ENCODE results near the gene B3GNT7. TPM values are rescaled to one million over a fixed set of nuclear protein-coding genes. Genes with fewer than 3 reads are reported as not detected.
A peak's percentile ranks its signal among the peaks of the same experiment; 100 is the strongest.
"Not testable (repeated sequence)": the region's sequence is repeated elsewhere in the genome, so short reads cannot be mapped to it uniquely, and the experiment has no call there.

B3GNT7 gene
- total RNA-seq, 1 donor from 2014 or later = 5.6 TPM

- peak overlapping the region; percentile 83 for H3K27ac Mint-ChIP-seq
- no peak overlapping the region for H3K4me3 Mint-ChIP-seq
- no peaks in the 10 kb centered on the region for H3K9me3 Mint-ChIP-seq
- peaks cover 14% of the 10 kb centered on the region for H3K27me3 Mint-ChIP-seq (ENCODE audit: low read depth)
- peaks cover 4% of the 10 kb centered on the region for H3K36me3 Mint-ChIP-seq
- peaks cover 34% of the 10 kb centered on the region for H3K4me1 Mint-ChIP-seq
- TF ChIP-seq CTCF (IDR thresholded peaks at IDR 0.05; ENCODE audit: unreplicated experiment) = no peak
- DNase-seq (ENCODE audit: low spot score in 2 of 2, unreplicated experiment in 2 of 2) = no peak
Measured at GRCh38 chr2:231373184-231373583, 22.3 kb upstream of the B3GNT7 start.

DNA sequence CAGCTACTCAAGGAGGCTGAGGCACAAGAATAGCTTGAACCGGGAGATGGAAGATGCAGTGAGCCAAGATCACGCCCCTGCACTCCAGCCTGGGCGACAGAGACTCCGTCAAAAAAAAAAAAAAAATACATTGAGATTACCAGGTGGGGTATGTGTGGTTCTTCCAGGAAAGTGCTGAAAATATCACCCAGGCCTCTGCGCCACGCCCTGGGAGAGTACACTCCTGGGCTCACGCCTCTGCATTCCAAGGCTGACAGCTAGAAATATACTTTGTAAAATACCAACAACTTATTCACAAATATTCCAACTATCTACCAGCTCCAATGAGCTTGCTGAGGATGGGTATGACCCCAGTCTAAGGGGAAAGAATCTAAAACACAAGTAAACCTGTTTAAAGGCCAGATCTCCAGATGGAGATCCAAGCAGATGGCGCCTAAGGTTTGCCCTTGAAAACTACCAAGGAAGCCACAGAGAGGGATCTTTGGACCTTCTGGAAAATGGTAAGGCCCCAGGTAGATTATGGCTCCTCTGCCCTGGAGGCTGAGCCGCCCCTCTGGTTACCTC is 21.6 kb upstream of the B3GNT7 start:
- no peak for TF ChIP-seq CTCF (IDR thresholded peaks at IDR 0.05; ENCODE audit: unreplicated experiment)
- Mint-ChIP-seq H3K4me1 (peaks cover 34% of the 10 kb centered on the region), H3K4me3 (no peak overlapping the region), H3K36me3 (peaks cover 4% of the 10 kb centered on the region), H3K27ac (peak overlapping the region; percentile 83), H3K27me3 (ENCODE audit: low read depth) (peaks cover 16% of the 10 kb centered on the region), H3K9me3 (no peaks in the 10 kb centered on the region)
- no peak for DNase-seq (ENCODE audit: low spot score in 2 of 2, unreplicated experiment in 2 of 2)

DNA sequence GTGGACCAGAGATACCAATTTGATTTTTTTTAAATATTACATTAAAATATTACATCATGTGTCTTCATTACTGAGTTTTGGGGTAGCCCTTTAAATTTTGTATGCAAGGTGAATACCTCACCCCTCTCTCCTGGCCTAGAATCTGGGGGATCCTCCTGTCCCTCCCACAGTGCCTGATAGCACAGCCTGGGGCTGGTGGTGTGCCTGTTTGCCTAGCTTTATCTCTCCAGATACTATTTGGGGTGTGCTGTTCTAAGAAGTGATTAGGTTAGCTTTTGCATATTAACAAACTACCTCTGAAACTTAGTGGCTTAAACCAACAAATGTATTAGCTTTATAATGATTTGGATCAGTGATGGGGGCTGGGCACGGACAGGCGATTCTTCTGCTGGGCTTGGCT is 20.7 kb upstream of the B3GNT7 start:
- Mint-ChIP-seq H3K4me1 (peaks cover 34% of the 10 kb centered on the region), H3K4me3 (no peak overlapping the region), H3K27me3 (ENCODE audit: low read depth) (peaks cover 16% of the 10 kb centered on the region), H3K27ac (no peak overlapping the region), H3K36me3 (peaks cover 4% of the 10 kb centered on the region), H3K9me3 (no peaks in the 10 kb centered on the region)
- DNase-seq (ENCODE audit: low spot score in 2 of 2, unreplicated experiment in 2 of 2) = no peak
- TF ChIP-seq CTCF (IDR thresholded peaks at IDR 0.05; ENCODE audit: unreplicated experiment) = no peak

GRCh38 chr2:231375994-231376615 is 19.4 kb upstream of the B3GNT7 start:
- not testable (repeated sequence) for DNase-seq (ENCODE audit: low spot score in 2 of 2, unreplicated experiment in 2 of 2); H3K4me3 Mint-ChIP-seq; H3K27ac Mint-ChIP-seq; H3K36me3 Mint-ChIP-seq; H3K9me3 Mint-ChIP-seq
- H3K4me1 Mint-ChIP-seq = peaks cover 34% of the 10 kb centered on the region
- H3K27me3 Mint-ChIP-seq (ENCODE audit: low read depth) = peaks cover 16% of the 10 kb centered on the region

GRCh38 chr2:231376857-231377256 is 18.7 kb upstream of the B3GNT7 start:
- Mint-ChIP-seq H3K4me1 (peaks cover 34% of the 10 kb centered on the region), H3K36me3 (peaks cover 2% of the 10 kb centered on the region)
- TF ChIP-seq CTCF (IDR thresholded peaks at IDR 0.05; ENCODE audit: unreplicated experiment) = no peak

GRCh38 chr2:231378026-231378722 is 17.3 kb upstream of the B3GNT7 start:
- no peak for TF ChIP-seq CTCF (IDR thresholded peaks at IDR 0.05; ENCODE audit: unreplicated experiment)
- Mint-ChIP-seq H3K9me3 (no peaks in the 10 kb centered on the region), H3K27me3 (ENCODE audit: low read depth) (peaks cover 16% of the 10 kb centered on the region), H3K27ac (no peak overlapping the region), H3K36me3 (no peaks in the 10 kb centered on the region), H3K4me3 (no peak overlapping the region), H3K4me1 (peaks cover 28% of the 10 kb centered on the region)
- DNase-seq (ENCODE audit: low spot score in 2 of 2, unreplicated experiment in 2 of 2) = no peak

More at GRCh38 chr2:231376857-231377256, 18.7 kb upstream of the B3GNT7 start:
- DNase-seq (ENCODE audit: low spot score in 2 of 2, unreplicated experiment in 2 of 2) = no peak
- no peaks in the 10 kb centered on the region for H3K9me3 Mint-ChIP-seq
- peaks cover 16% of the 10 kb centered on the region for H3K27me3 Mint-ChIP-seq (ENCODE audit: low read depth)
- H3K4me3 Mint-ChIP-seq = no peak overlapping the region
- H3K27ac Mint-ChIP-seq = no peak overlapping the region

All from mesothelial cell of epicardium (in vitro differentiated cells).